SK-N-SH (cell line): ENCODE data around the gene HCN1. TPM values are rescaled to one million over a fixed set of nuclear protein-coding genes. Genes with fewer than 3 reads are reported as not detected.

Source experiments
- CTCF ChIA-PET: fragments of 300-600, 350-600 bp; formaldehyde crosslinking; extraction: SDS; loops from one replicate; lab custom pipeline; 2021; lab: Yijun Ruan, JAX
- POLR2A ChIA-PET: fragments of 350-600 bp; sonication (Branson Sonifier 250); formaldehyde crosslinking; extraction: SDS; loops from one replicate; lab custom pipeline; 2020; ENCODE audit warnings: antibody characterized with exemption, inconsistent platforms; lab: Yijun Ruan, JAX
- DNase-seq: peaks from one replicate; pipeline ENCODE4 v3.0.0; 2012
- H2AFZ ChIP-seq: fragments of 200-600 bp; sonication (generic); 2 replicates; pipeline ENCODE4 v1.8.1; 2016; ENCODE audit warnings: antibody characterized with exemption, mild to moderate bottlenecking, low read depth
- H3F3A ChIP-seq: fragments of 200-600 bp; sonication (generic); replicated peaks from 2 replicates; pipeline ENCODE3; 2016; ENCODE audit warnings: antibody characterized with exemption, mild to moderate bottlenecking; ENCODE audit not compliant: insufficient read depth
- H3K27ac ChIP-seq, 2 experiments: fragments of 200-500 bp in 1 of 2; fragments of 200-600 bp in 1 of 2; sonication (Bioruptor generic) in 1 of 2; sonication (generic), shearing (Covaris generic) in 1 of 2; 2 replicates each; pipeline versions ENCODE4 v1.5.1 to v1.6.1; 2014 to 2016; ENCODE audit warnings: low read depth in 2 of 2, inconsistent platforms in 1 of 2, low read length in 1 of 2, mild to moderate bottlenecking in 1 of 2, mixed read lengths in 1 of 2
- H3K27me3 ChIP-seq: fragments of 200-600 bp; sonication (generic), shearing (Covaris generic); 2 replicates; pipeline ENCODE4 v1.6.1; 2016; ENCODE audit warnings: mixed run types; ENCODE audit not compliant: insufficient read depth
- H3K36me3 ChIP-seq, 2 experiments: fragments of 200-500 bp in 1 of 2; fragments of 200-600 bp in 1 of 2; sonication (Bioruptor generic) in 1 of 2; sonication (generic) in 1 of 2; replicated peaks in 1 of 2; 2 replicates each; pipeline versions ENCODE3 to v1.5.1; 2014 to 2016; ENCODE audit warnings: low read length in 1 of 2, mild to moderate bottlenecking in 1 of 2; ENCODE audit not compliant: insufficient read depth in 2 of 2, control insufficient read depth in 1 of 2
- H3K4me1 ChIP-seq, 2 experiments: fragments of 200-500 bp in 1 of 2; fragments of 200-600 bp in 1 of 2; sonication (Bioruptor generic) in 1 of 2; sonication (generic), shearing (Covaris generic) in 1 of 2; 2 replicates each; pipeline versions ENCODE4 v1.5.1 to v1.6.1; 2014 to 2016; ENCODE audit warnings: low read depth in 1 of 2, low read length in 1 of 2, mixed run types in 1 of 2; ENCODE audit not compliant: insufficient read depth in 2 of 2, control insufficient read depth in 1 of 2
- H3K4me2 ChIP-seq: fragments of 200-600 bp; sonication (generic), shearing (Covaris generic); 2 replicates; pipeline ENCODE4 v1.6.1; 2017; ENCODE audit warnings: mixed run types
- H3K4me3 ChIP-seq, 2 experiments: fragments of 200-500 bp in 1 of 2; fragments of 200-600 bp in 1 of 2; sonication (Bioruptor generic) in 1 of 2; sonication (generic), shearing (Covaris generic) in 1 of 2; 2 replicates each; pipeline versions ENCODE4 v1.5.1 to v1.8.1; 2014 to 2016; ENCODE audit warnings: low read depth in 2 of 2, inconsistent platforms in 1 of 2, low read length in 1 of 2, mild to moderate bottlenecking in 1 of 2, mixed read lengths in 1 of 2, moderate library complexity in 1 of 2
- H3K79me2 ChIP-seq: fragments of 200-600 bp; sonication (generic); 2 replicates; pipeline ENCODE4 v1.8.1; 2017; ENCODE audit warnings: mild to moderate bottlenecking; ENCODE audit not compliant: insufficient read depth
- H3K9ac ChIP-seq: fragments of 200-600 bp; sonication (generic); 2 replicates; pipeline ENCODE4 v1.6.1; 2017; ENCODE audit warnings: mixed run types
- H3K9me2 ChIP-seq: fragments of 200-600 bp; sonication (generic); 2 replicates; pipeline ENCODE4 v1.6.1; 2017; ENCODE audit warnings: mixed run types
- H3K9me3 ChIP-seq: fragments of 200-600 bp; sonication (generic); 2 replicates; pipeline ENCODE4 v1.6.1; 2017; ENCODE audit warnings: mixed run types, mild to moderate bottlenecking, moderate library complexity
- H4K20me1 ChIP-seq: fragments of 200-600 bp; sonication (generic); 2 replicates; pipeline ENCODE4 v1.6.1; 2017; ENCODE audit warnings: mild to moderate bottlenecking, mixed run types; ENCODE audit not compliant: insufficient read depth
- EZH2phosphoT487 ChIP-seq: fragments of 200-600 bp; sonication (generic); IDR thresholded peaks from 2 replicates; pipeline ENCODE4 v1.6.1; 2017; ENCODE audit warnings: low read depth, mixed run types, mild to moderate bottlenecking, antibody characterized with exemption, moderate library complexity, borderline replicate concordance
- FOSL2 ChIP-seq: IDR thresholded peaks from 2 replicates; pipeline ENCODE4 v1.4.0; 2012; ENCODE audit warnings: low read depth, mild to moderate bottlenecking, moderate library complexity, borderline replicate concordance
- MEF2A ChIP-seq: IDR thresholded peaks from 2 replicates; pipeline ENCODE4 v1.4.0; 2012; ENCODE audit warnings: low read depth, borderline replicate concordance
- NFIC ChIP-seq: IDR thresholded peaks from 2 replicates; pipeline ENCODE4 v1.4.0; 2012; ENCODE audit warnings: borderline replicate concordance
- WGBS: methylation state at CpG from one replicate; pipeline ENCODE4 v1.1.6; 2017; ENCODE audit warnings: low lambda C conversion rate; 5-methylcytosine and 5-hydroxymethylcytosine counted together
- polyA plus RNA-seq, 3 experiments: library from polyadenylated mRNA; depleted of rRNA; stranded (reverse); fragments of >200 nt; gene quantifications; 2 replicates each; pipeline ENCODE4 v1.2.3, GENCODE V29; 2012

HCN1 gene
- polyA plus RNA-seq, 1 of the 3 experiments (the other 2 are of a cell fraction), result not detected

DNA sequence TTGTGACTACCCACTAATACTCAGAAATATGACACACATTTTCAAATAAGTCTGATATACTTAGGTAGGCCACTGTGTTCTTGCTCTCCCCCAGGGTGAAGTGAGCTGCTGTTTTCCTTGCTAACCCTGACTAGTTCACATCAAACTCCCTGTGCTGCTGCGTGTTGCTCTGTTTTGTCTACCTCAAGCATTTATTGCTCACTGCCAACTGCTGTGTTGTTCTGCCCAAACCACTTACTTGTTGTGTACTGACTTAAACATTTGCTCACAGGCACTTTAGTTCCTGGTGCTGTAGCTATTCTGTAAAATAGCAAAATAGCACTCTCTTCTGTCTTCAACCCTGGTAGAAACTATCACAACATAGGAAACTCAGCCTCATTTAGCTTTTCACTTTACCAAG is 255.7 kb downstream of the HCN1 start:
- H3F3A ChIP-seq, result no peaks in the 10 kb centered on the region
- DNase-seq, result no peak
- ChIA-PET POLR2A (no interaction called here), CTCF (no interaction called here)
- H3K27me3 ChIP-seq, result no peaks in the 10 kb centered on the region
- no peak overlapping the region for H3K4me3 ChIP-seq
- no peak overlapping the region for H3K4me2 ChIP-seq
- no peaks in the 10 kb centered on the region for H3K9me3 ChIP-seq
- no peak overlapping the region for H2AFZ ChIP-seq
- H4K20me1 ChIP-seq, result no peaks in the 10 kb centered on the region
- no peak for TF ChIP-seq MEF2A
- WGBS, result 0% methylated on average over 1 of the region's 1 CpG
- no peak overlapping the region for H3K27ac ChIP-seq
- H3K9me2 ChIP-seq, result 0 out of 2 replicates have a peak, but pooled peaks cover 2% of the 10 kb centered on the region
- H3K79me2 ChIP-seq, result no peaks in the 10 kb centered on the region
- H3K36me3 ChIP-seq, result no peaks in the 10 kb centered on the region
- no peak overlapping the region for H3K9ac ChIP-seq
- H3K4me1 ChIP-seq, result no peaks in the 10 kb centered on the region

DNA sequence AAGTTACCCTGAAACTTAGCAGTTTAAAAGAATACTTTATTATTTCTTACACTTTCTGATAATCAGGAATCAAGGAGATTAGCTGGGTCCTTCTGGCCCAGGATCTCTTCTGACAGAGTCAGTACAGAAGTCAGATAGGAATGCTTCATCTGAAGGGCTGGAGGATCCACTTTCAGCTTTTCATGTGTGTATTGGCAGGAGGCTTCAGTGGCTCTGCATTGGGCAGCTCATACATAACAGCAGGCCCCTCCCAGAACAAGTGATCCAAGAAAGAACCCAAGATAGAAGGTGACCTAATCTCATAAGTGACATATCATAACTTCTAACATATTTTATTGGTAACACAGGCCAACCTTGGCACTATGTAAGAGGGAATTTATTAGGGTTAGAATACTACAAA is 258.4 kb downstream of the HCN1 start:
- Histone ChIP-seq H2AFZ (no peak overlapping the region), H3K9me2 (0 out of 2 replicates have a peak, but pooled peaks cover 2% of the 10 kb centered on the region), H3K4me2 (no peak overlapping the region), H3K27me3 (no peaks in the 10 kb centered on the region), H3K27ac (no peak overlapping the region), H3F3A (no peaks in the 10 kb centered on the region), H3K4me3 (no peak overlapping the region), H4K20me1 (no peaks in the 10 kb centered on the region), H3K9ac (no peak overlapping the region), H3K79me2 (no peaks in the 10 kb centered on the region), H3K4me1 (no peaks in the 10 kb centered on the region), H3K9me3 (no peaks in the 10 kb centered on the region), H3K36me3 (no peaks in the 10 kb centered on the region)
- no peak for DNase-seq
- TF ChIP-seq EZH2phosphoT487 (no peak), FOSL2 (no peak)
- ChIA-PET POLR2A (no interaction called here), CTCF (no interaction called here)

DNA sequence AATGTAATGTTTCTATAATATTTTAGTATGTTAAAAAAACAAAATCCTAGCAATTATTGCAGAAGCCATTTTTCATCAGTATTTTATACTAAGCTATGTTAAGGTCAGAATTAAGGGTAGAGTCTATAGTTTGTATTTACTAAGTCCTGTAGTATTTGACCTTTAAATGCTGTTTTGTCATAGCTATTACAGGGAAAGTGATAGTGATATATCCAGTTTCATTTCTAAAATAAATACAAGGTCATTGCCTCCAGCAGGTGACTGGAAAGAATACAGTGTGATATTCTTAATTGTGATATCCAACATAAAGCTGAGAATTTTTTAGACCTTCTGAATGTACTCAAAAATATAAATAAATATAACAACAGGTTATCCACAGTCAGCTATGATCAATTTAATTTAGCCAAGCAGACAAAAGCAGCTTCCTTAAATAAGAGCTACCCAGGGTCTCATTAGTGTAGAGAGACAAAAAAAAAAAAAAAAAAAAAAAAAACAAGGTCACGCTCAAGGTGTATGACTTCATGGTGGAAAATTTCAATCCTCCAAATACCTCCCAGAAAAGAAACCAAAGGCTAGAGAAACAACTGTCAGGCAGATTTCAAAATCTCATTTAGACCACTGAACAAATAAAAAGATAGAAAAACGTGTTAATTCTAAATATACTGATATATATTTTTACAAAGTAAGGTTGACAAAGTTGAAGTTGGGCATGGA is 278.7 kb downstream of the HCN1 start:
- Histone ChIP-seq H3K9ac (no peak overlapping the region), H3K27ac (no peak overlapping the region), H2AFZ (no peak overlapping the region), H3K36me3 (no peaks in the 10 kb centered on the region), H4K20me1 (no peaks in the 10 kb centered on the region), H3K4me1 (0 out of 4 replicates have a peak, but pooled peaks cover 0 to under 1% of the 10 kb centered on the region in 2 experiments), H3K27me3 (no peaks in the 10 kb centered on the region), H3F3A (no peaks in the 10 kb centered on the region), H3K79me2 (no peaks in the 10 kb centered on the region), H3K4me3 (no peak overlapping the region), H3K4me2 (no peak overlapping the region), H3K9me2 (no peaks in the 10 kb centered on the region), H3K9me3 (no peaks in the 10 kb centered on the region)
- no peak for DNase-seq
- POLR2A ChIA-PET, result no interaction called here
- CTCF ChIA-PET, result no interaction called here
- TF ChIP-seq NFIC, result no peak
- 51% methylated on average over 2 of the region's 2 CpGs for WGBS
